HepG2 (cell line): ENCODE data around the gene ZNF394. TPM values are rescaled to one million over a fixed set of nuclear protein-coding genes. Genes with fewer than 3 reads are reported as not detected.

Source experiments
- ATF3 ChIP-seq: sonication (generic); formaldehyde crosslinking; IDR thresholded peaks from 2 replicates; pipeline ENCODE4 v1.4.0; 2020; ENCODE audit warnings: missing genetic modification reagents
- ATRX ChIP-seq: sonication (generic); formaldehyde crosslinking; IDR thresholded peaks from 2 replicates; pipeline ENCODE4 v1.4.0; 2020; ENCODE audit warnings: missing genetic modification reagents, borderline replicate concordance
- BHLHE40 ChIP-seq: IDR thresholded peaks from 2 replicates; pipeline ENCODE4 v1.6.1; 2011; ENCODE audit warnings: low read length, improper control_type of control experiment
- CAMTA2 ChIP-seq: sonication (generic); formaldehyde crosslinking; IDR thresholded peaks from 2 replicates; pipeline ENCODE4 v1.4.0; 2020; ENCODE audit warnings: mild to moderate bottlenecking, missing genetic modification reagents, borderline replicate concordance
- DPF2 ChIP-seq: sonication (generic); formaldehyde crosslinking; IDR thresholded peaks from 2 replicates; pipeline ENCODE4 v1.4.0; 2020; ENCODE audit warnings: mild to moderate bottlenecking, low read depth, missing genetic modification reagents, borderline replicate concordance
- FOXO1 ChIP-seq: sonication (generic); formaldehyde crosslinking; IDR thresholded peaks from 2 replicates; pipeline ENCODE4 v1.4.0; 2020; ENCODE audit warnings: missing genetic modification reagents
- FOXO4 ChIP-seq: sonication (generic); formaldehyde crosslinking; conservative IDR thresholded peaks from 2 replicates; pipeline ENCODE4 v1.8.1; 2023; ENCODE audit warnings: missing genetic modification reagents
- GFI1 ChIP-seq: sonication (generic); formaldehyde crosslinking; IDR thresholded peaks from 2 replicates; pipeline ENCODE4 v1.5.0; 2020; ENCODE audit warnings: missing genetic modification reagents, mild to moderate bottlenecking, borderline replicate concordance
- HDAC1 ChIP-seq: sonication (generic); formaldehyde crosslinking; IDR thresholded peaks from 2 replicates; pipeline ENCODE4 v1.5.1; 2020; ENCODE audit warnings: mild to moderate bottlenecking, missing genetic modification reagents
- KLF16 ChIP-seq, 2 experiments: sonication (generic) in 1 of 2; formaldehyde crosslinking in 1 of 2; IDR thresholded peaks; 2 replicates each; pipeline versions ENCODE4 v1.6.1 to v1.8.0; 2016 to 2023; ENCODE audit warnings: missing genetic modification reagents in 2 of 2, missing compliant biosample characterization in 1 of 2
- MAFF ChIP-seq: IDR thresholded peaks from 2 replicates; pipeline ENCODE4 v1.6.1; 2011; ENCODE audit warnings: low read depth, low read length, improper control_type of control experiment
- PRDM15 ChIP-seq: sonication (generic); formaldehyde crosslinking; IDR thresholded peaks from 2 replicates; pipeline ENCODE4 v1.4.0; 2020; ENCODE audit warnings: missing genetic modification reagents
- SIX4 ChIP-seq: sonication (generic); formaldehyde crosslinking; IDR thresholded peaks from 2 replicates; pipeline ENCODE4 v1.4.0; 2020; ENCODE audit warnings: missing genetic modification reagents
- ZFP90 ChIP-seq: sonication (generic); formaldehyde crosslinking; IDR thresholded peaks from 2 replicates; pipeline ENCODE4 v1.8.0; 2022; ENCODE audit warnings: missing genetic modification reagents, mild to moderate bottlenecking, inconsistent platforms, borderline replicate concordance
- ZNF235 ChIP-seq: sonication (generic); formaldehyde crosslinking; IDR thresholded peaks from 2 replicates; pipeline ENCODE4 v1.8.1; 2023; ENCODE audit warnings: mild to moderate bottlenecking, missing genetic modification reagents, borderline replicate concordance
- ZNF256 ChIP-seq: sonication (generic); formaldehyde crosslinking; conservative IDR thresholded peaks from 2 replicates; pipeline ENCODE4 v1.4.0; 2020; ENCODE audit warnings: missing genetic modification reagents
- ZNF276 ChIP-seq: sonication (generic); formaldehyde crosslinking; IDR thresholded peaks from 2 replicates; pipeline ENCODE4 v1.4.0; 2020; ENCODE audit warnings: mild to moderate bottlenecking, low read depth, missing genetic modification reagents
- ZNF614 ChIP-seq: IDR thresholded peaks from 2 replicates; pipeline ENCODE4 v1.6.1; 2018; ENCODE audit warnings: missing biosample characterization, missing genetic modification reagents, inconsistent platforms, borderline replicate concordance
- polyA plus RNA-seq, 8 experiments: library from polyadenylated mRNA; depleted of rRNA in 3 of 8; stranded (reverse) in 7 of 8; unstranded in 1 of 8; fragments of >200 nt; fragmentation: Illumina TruSeq in 4 of 8; extraction: Trizol in 4 of 8; gene quantifications; 2 replicates each; pipeline versions ENCODE4 v1.2.1 to v1.2.3, GENCODE V29; 2011 to 2016; ENCODE audit warnings: low read depth in 4 of 8, missing spikeins in 1 of 8, mixed read lengths in 1 of 8; ENCODE audit not compliant: insufficient read depth in 1 of 8
- total RNA-seq, 5 experiments: library from RNA; depleted of rRNA; stranded (reverse); fragments of >200 nt; fragmentation: Illumina TruSeq; extraction: Trizol; gene quantifications; 2 replicates each; pipeline ENCODE4 v1.2.3, GENCODE V29; 2016; ENCODE audit warnings: low read depth in 1 of 5

ZNF394 gene
- total and polyA plus RNA-seq, 2 of the 13 experiments (the other 11 are each of a cell fraction or from before 2014, with no cell fraction given), result 7.8 to 19.6 TPM

GRCh38 chr7:99465421-99465768, 34.7 kb downstream of the ZNF394 start (continued):
- TF ChIP-seq PRDM15 (CRISPR knock-in tag) (no peak), MAFF (no peak), DPF2 (CRISPR knock-in tag) (no peak), HDAC1 (CRISPR knock-in tag) (no peak), ZNF235 (CRISPR knock-in tag) (no peak), BHLHE40 (no peak), ATRX (CRISPR knock-in tag) (no peak), FOXO1 (CRISPR knock-in tag) (no peak), GFI1 (CRISPR knock-in tag) (peak; percentile 22; the same call in 1 of the 2 replicates), SIX4 (CRISPR knock-in tag) (0 out of 2 replicates have a peak, but pooled peaks have one; percentile 1), ZNF276 (CRISPR knock-in tag) (no peak), KLF16 (CRISPR knock-in tag; IDR thresholded peaks at IDR 0.05) (no peak), ZFP90 (CRISPR knock-in tag) (no peak), CAMTA2 (CRISPR knock-in tag) (no peak), FOXO4 (CRISPR knock-in tag) (0 out of 2 replicates have a peak, but pooled peaks have one; percentile 57), ZNF256 (CRISPR knock-in tag) (no peak), ATF3 (no peak), ZNF614 (CRISPR knock-in tag) (no peak; the same call in 1 of the 2 replicates)
